ENCODE data around the gene BICDL2. TPM values are rescaled to one million over a fixed set of nuclear protein-coding genes. Genes with fewer than 3 reads are reported as not detected.

BICDL2 gene
- total and polyA plus RNA-seq, 2 donors (not counting 3 experiments of a cell fraction or from before 2014, with no cell fraction given), result not detected

GRCh38 chr16:3044708-3045107, 8.0 kb upstream of the BICDL2 start:
- FAIRE-seq (no peak), DNase-seq (ENCODE audit: low read depth, low spot score) (no peak)
- H4K20me1 ChIP-seq (replicated peaks; ENCODE audit: control insufficient read depth, extremely low read depth, insufficient read depth, low read length), result no peaks in the 10 kb centered on the region
- H3K4me3 ChIP-seq (replicated peaks in 1 of 3; ENCODE audit: insufficient read depth in 1 of 3, low read depth in 1 of 3, low read length in 3 of 3), result no peak overlapping the region
- TF ChIP-seq POLR2AphosphoS5 (IDR thresholded peaks at IDR 0.05; ENCODE audit: insufficient read depth, low read depth, low read length) (no peak), CTCF (IDR thresholded peaks at IDR 0.05; ENCODE audit: extremely low read depth in 1 of 2, insufficient read depth in 1 of 2, low read depth in 1 of 2, low read length in 2 of 2) (no peak), EZH2 (IDR thresholded peaks at IDR 0.05; ENCODE audit: borderline replicate concordance, low read depth, low read length, severe bottlenecking) (no peak), JUN (IDR thresholded peaks at IDR 0.05; ENCODE audit: borderline replicate concordance, insufficient read depth, insufficient read length, low read depth) (no peak), MYC (IDR thresholded peaks at IDR 0.05; ENCODE audit: low read depth, low read length) (no peak), GATA2 (IDR thresholded peaks at IDR 0.05; ENCODE audit: insufficient read depth, insufficient read length, low read depth, low read length) (no peak), MAX (IDR thresholded peaks at IDR 0.05; ENCODE audit: insufficient read depth, insufficient read length) (no peak), POLR2A (IDR thresholded peaks at IDR 0.05; ENCODE audit: low read depth, low read length) (no peak)
- intact Hi-C loops (cut with micrococcal nuclease), result no loop called here
- H3K9me3 ChIP-seq (replicated peaks; ENCODE audit: control insufficient read depth, insufficient read depth, low read length), result no peaks in the 10 kb centered on the region
- no peak overlapping the region for H3K4me2 ChIP-seq (ENCODE audit: insufficient read depth, low read length)
- H3K4me1 ChIP-seq (ENCODE audit: control insufficient read depth, extremely low read depth, insufficient read depth, low read length), result peaks cover 2% of the 10 kb centered on the region
- no peaks in the 10 kb centered on the region for H3K36me3 ChIP-seq (ENCODE audit: control insufficient read depth in 2 of 2, extremely low read depth in 1 of 2, insufficient read depth in 2 of 2, low read length in 2 of 2)
- no peak overlapping the region for H3K9ac ChIP-seq (replicated peaks; ENCODE audit: extremely low read depth, insufficient read depth, low read length)
- H3K9me1 ChIP-seq (replicated peaks; ENCODE audit: control insufficient read depth, extremely low read depth, insufficient read depth, low read length), result no peaks in the 10 kb centered on the region
- dilution Hi-C loops (cut with MboI; ENCODE audit: extremely low pct_ligation_motif_present, low sequenced_read_pairs), result no loop called here
- H3K27me3 ChIP-seq (ENCODE audit: control insufficient read depth in 2 of 2, insufficient read depth in 2 of 2, low read length in 2 of 2), result peaks cover 18 to 26% of the 10 kb centered on the region in 2 experiments
- H3K79me2 ChIP-seq (ENCODE audit: control insufficient read depth, insufficient read depth, low read length), result no peaks in the 10 kb centered on the region
- BruUV-seq (replicated peaks), result no TSS peak
- H2AFZ ChIP-seq (ENCODE audit: low read depth, low read length), result no peak overlapping the region
- CTCF ChIA-PET, result interaction anchor here (1.5 to 14.7 kb wide), 2 partner anchors 14 to 85 kb away, joined by 7 to 200 read pairs; no protein-coding TSS in a partner anchor
- POLR2A ChIA-PET, result no interaction called here
- no peak overlapping the region for H3K27ac ChIP-seq (ENCODE audit: insufficient read depth, low read depth, low read length)
